Cerebellar nuclear complex (tissue), 1 donor: Measurements from ENCODE around the gene GLDN.
"Not testable (repeated sequence)": the region's sequence is repeated elsewhere in the genome, so short reads cannot be mapped to it uniquely, and the experiment has no call there.

Source experiments
- DNase-seq, 2 experiments: peaks; one replicate each; lab custom pipeline; 2025; lab: John Stamatoyannopoulos, UW

Gene GLDN

DNA sequence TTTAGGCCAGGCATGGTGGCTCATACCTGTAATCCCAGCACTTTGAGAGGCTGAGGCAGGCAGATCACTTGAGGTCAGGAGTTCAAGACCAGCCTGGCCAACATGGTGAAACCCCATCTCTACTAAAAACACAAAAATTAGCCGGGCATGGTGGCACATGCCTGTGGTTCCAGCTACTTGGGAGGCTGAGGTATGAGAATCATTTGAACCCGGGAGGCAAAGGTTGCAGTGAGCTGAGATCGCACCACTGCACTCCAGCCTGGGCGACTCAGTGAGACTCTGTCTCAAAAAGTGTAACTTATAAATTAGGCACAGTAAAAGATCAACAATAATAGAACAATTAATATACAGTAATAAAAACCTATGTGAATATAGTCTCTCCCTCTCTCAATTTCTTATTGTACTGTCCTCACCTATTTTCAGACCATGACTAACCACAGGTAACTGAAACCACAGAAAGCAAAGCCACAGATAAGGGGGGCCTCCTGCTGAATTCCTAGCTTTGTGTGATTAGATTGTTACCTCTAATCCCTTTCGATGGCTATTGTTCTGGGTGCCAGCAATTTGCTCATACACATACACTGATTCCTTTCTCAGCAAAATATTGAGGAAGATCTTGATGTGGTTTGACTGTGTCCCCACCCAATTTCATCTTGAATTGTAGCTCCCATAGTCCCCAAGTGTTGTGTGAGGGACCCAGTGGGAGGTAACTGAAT lies 104.7 kb downstream of the GLDN start:
- not testable (repeated sequence) for DNase-seq

DNA sequence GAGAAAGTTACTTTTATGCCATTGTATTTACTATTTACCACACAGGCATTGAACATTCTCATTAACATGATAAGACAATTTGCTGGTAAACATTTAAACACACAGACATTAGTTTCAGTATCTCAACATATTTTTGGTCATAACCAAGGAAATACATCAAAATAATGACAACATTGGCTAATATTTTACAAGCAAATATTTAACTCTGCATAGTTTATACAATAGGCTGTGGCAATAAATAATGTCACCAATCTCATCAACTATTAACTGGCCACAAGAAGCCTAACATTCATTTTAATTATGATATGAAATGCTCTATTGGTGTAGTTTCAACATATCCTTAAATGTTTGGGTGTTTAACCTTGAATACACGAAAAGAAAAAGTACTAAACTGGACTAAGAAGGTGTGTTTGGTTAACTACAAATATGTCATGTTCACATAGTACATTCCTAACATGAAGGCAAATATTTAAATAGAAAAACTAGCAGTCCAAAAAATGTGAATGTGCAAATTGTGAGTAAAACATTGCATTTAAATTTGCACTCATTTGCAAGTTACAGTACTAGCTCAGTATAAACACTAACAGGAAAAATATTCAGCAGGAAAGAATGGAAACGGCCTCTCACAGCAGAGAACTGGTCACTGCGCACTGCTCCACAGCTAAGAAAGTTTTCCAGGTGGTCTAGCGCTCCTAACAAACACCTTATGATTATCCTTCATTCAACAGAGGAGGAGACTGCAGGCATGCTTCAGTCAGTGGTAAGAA lies 106.6 kb downstream of the GLDN start:
- no peak for DNase-seq

DNA sequence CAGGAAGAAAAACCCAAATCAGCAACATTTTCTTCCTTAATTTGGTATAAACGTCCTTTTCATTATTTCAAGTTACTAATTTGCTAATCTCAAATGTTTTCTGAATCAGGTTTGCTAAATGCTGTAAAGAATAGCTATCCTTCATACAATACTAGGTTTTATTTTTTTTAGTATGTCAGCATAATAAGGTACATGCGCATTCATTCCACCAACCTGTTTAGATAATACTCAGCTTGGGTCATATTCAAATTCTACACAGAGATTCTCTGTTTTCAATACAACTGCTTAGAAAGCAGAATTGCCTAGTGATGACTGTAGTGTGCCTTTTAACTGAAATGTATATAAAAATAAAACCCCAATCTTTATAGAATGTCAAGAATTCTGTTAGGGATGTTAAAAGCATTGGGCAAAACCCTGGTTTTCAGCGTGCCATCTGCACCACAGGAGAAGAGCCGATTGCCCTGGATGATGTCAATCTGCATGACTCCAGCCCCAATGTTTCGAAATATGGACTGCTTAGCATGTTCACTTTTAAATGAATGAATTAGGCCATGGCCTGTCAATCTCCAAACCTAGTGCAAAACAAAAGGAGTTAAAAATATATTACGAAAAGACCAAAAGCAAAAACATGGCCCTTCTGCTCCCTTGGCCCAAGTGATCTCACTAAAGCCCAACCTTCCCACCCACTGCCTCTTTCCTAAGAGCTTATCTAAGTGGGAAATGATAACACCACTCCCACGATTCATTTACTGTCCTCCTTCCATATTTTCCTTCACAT lies 107.4 kb downstream of the GLDN start:
- DNase-seq: no peak

DNA sequence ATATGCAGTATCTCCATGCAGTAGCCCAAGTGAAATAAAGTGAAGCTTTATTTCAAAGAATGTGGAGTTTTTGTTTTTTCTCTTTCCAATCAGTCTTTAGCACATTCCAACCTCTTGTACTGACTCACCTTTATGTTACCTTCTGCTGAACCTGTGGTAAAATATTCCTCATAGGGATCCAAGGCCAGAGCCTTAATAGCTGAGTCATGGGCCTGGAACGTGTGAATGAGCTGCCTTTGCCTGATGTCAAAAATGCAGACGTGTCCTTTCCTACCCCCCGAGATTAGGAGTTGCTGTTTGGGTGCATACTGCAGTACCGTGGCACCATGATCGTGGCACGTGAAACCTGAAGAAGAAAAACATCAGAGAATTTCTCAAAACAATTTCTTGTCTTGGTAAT lies 108.5 kb downstream of the GLDN start:
- DNase-seq: no peak
